Dermis microvascular lymphatic vessel endothelial cell (primary cell): ENCODE data around the gene RBP2. TPM values are rescaled to one million over a fixed set of nuclear protein-coding genes. Genes with fewer than 3 reads are reported as not detected.

Experiments
- DNase-seq, 2 donors: peaks; one replicate each; pipeline versions ENCODE4 v3.0.0 to v3.0.0-alpha.2; 2010; ENCODE audit warnings: low read depth in 2 of 2
- total RNA-seq: library from RNA; depleted of rRNA; stranded (reverse); fragments of >200 nt; gene quantifications from 2 replicates; pipeline ENCODE4 v1.2.1, GENCODE V29; 2014

The RBP2 gene
- total RNA-seq, result not detected in 2 replicates

DNA sequence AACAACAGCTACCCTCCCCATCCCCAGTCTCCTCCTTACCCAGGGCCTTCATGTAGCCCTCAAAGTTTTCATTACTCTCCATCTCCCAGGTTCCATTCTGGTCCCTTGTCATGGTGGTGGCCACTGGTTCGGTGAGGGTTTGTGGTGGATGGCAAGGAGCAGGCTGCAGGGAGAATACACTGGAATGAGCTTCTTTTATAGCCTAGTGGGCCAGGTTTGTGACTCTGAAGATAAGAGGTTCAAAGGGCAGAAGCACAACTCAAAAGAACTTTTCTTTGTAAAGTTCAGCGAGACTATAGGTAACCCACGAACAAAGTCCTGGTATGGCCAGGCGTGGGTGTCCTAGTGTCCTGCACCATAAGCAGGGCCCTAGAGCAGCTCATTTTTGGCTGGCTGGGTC lies at the start of gene RBP2:
Gene RBP2 (minus strand): TSS at position 169 of the 400 bp plus-strand sequence. CDS start 57 bp downstream, at position 112.
- DNase-seq, result no peak

DNA sequence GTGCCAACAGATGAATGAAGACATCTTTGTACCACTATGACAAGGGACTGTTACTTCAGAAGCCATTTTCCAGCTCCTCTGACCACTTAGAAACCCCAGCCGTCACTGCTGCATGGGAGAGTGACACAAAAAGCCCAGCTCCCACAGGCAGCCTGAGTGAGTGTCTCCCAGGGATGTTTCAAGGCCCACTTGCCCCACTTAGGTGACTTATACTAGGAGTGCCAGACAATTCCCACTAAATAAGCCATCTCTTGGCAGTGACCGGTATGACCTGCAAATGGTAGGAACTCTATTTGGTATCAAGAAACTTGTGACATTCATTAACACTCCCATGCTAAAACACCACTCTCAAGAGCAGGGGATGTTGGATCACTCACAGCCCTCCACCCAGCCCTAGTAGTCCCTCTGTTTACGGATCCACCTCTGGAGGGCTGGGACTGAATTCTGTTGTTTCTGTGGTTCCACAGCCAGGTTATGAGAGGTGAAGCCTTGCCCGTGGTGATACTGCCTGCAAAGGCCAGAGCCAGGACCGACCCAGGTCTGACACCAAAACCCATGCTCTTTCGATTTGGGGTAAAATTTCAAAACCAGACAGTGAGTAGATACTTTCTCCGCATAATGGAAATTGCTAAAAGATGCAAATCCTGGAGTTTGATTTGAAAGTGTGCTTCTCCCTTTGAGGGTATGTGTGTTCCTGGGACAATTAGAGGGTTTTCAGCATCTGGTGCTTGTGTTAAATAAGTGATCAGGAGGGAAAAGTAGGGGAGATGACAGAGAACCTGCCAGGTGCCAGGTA lies 48.7 kb upstream of the RBP2 start:
- no peak for DNase-seq

DNA sequence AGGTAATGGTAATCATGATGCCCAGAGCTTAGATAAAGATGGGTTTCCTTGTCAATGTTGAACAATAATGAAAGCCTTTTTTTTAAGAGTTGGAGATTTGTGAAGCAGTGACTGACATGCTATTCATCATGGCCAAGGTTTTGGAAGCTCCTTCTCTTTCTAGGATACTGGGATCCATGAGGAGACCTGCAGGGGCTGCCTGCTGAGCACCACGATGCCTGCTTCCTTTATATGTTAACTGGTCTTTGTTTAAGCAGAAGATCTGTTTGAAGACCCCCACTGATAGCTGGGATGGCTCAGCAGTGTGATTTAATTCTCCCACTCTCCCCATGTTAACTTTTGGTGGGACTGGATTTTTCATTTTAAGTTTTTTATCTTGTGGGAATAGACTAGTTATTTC lies 47.4 kb upstream of the RBP2 start:
- no peak for DNase-seq

DNA sequence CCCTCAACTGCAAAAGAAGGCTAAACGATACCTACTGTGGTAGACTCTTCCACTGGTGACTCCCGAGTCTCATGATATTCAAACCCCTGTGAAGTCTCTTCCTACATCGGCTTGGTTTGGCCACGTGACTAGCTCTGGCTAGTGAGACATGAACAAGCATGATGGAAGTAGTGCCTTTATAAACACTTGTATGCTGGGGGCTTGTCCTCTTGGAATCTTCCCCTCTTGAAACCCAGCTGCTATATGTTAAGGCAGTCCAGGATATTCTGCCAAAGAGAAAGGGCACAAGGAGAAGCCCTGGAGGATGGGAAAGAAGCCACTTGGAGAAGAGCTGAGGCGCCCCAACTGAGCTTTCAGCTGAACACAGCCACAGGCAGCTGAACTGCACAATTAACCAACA lies 46.9 kb upstream of the RBP2 start:
- no peak for DNase-seq

DNA sequence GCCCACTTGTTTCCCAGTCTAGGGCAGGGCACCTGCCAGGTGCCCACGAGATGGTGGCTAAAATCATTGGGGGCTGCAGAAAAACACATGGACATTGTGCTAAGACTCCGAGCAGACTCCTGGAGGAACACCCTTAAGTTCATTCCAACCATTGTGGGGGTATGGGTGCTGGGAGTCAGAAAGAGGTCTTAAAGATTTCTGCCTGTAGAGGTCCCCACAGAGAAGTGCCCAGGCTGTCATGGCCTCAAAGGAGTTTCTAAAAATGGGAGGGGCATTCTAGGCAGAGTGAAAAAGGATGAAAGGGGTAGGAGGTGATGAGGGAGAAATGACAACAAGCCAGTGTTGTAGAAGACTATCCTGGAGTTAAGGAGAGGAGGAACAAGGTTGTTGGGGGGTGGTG lies 46.1 kb upstream of the RBP2 start:
- DNase-seq, result no peak

DNA sequence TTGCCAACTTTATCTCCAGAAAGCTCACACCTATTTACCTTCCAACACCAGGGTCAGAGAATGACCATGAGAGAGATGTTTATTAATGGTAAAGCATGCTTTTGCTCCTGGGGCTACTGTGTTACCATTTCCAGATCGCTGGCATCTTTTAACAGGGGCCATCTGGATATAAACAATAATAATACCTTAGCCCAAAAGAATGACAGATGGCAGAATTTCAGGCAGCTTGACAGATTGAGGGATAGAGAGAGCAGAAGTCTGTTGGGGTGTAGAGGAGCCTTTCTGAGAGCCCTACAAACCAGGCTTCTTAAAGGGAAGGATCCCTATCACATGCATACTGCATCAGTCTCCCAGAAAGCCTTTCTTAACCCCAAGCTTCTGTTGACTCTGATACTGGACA lies 45.5 kb upstream of the RBP2 start:
- no peak for DNase-seq

DNA sequence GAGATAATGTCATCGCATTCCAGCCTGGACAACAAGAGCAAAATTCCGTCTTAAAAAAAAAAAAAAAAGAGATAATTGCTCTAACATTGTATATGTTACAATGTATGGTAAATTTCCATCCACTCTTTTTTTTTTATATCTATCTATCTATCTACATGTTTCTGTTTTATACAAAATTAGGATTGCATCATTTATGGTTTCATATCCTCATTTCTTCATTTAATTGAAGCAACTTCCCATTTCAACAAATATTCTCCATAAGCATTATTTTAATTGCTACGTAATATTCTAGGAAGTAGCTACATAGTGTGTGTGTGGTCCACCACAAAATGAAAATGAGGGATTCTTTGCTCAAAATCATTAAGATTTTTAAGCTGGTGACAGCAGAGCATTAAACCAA lies 44.8 kb upstream of the RBP2 start:
- no peak for DNase-seq

DNA sequence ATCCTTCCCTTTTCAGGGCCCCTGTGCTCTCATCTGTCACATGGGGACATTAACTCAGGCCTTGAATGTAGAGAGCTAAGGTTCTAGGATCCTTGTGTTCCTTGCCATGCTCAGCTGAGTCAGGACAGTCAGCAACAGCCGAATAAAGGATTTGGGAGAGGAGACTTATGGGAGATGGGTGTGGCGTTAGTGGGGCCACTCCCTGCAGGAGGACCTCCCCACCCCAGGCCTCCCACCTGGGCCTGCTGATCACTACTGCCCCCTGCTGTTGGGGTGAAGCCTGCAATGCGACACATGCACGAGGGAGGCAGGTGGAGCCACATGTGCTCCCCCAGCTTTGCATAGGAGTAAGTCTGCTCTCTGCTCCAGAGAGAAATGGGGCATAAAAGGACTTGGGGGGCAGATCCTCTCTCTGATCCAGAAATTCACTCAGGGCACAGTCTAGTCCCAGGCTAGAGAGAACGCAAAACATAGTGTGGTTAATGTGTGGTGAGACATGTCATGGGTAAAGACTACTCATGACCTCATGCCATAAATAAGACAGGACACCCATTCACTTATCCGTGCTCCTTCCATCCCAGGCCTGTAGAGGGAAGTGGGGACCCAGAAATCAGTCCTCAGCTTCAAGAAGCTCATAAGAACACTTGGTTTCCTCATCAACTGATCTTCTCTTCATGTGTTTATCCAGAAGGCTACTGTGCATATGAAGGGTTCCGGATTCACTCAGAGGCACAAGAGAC lies 43.9 kb upstream of the RBP2 start:
- DNase-seq, result no peak

DNA sequence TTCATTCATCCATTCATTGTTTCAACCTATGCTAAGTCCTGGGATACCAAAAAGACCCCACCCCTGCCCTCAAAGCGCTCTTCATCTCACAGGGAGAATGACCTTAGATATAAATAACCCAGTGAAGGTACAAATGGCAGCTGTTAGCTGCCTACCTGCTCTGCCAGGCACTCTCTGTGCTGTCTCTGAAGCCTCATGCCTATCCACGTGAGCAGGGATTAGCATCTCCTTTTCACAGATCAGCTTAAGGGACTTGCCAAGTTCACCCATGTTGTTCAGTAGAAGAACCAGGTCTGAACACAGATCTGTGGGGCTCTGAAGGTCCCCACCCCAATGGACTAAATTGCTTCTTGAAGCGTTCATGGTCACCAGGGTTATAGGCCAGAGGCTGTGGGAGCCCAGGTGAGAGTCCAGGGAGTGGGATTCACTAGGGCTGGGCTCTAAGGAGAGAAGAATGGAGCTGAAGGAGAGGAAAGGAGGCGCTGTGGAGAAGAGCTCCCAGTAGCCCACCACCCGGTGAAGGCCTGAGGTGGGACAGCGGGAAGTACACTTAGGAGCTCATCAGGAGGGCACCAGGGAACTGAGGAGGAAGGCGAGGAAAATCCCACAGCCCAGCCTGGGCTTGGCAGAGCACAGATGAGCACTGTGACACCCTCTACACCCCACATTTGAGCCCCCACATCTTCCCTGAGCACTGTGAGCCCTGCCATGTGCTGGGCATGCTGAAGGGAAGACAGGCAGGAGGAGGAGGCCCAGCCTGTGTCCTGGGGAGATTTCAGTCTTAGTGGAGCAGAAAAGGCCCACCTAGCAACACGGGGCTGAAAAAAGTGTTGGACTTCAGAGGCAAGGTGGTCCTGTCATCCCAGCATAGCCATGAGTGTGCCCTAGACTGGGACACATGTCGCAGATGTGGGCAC lies 42.9 kb upstream of the RBP2 start:
- no peak for DNase-seq

DNA sequence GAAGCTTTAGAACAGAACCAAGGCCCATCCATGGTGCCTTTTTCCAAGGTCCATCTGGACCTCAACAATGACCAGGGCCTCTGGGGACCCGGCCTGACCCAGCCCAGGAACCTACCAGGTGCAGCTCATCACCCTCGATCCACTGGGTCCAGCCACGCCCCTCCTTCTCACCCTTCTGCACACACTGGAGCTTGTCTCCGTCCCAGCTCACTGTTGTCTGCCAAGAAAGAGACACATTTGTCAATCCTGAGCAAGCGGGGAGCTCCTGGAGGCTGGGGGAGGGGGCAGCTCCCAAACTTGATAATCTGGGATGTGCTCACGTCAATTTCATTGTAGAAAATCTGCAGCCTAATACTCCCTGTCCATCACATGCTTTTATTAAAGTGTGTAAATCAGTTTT lies 42.0 kb upstream of the RBP2 start:
- no peak for DNase-seq

DNA sequence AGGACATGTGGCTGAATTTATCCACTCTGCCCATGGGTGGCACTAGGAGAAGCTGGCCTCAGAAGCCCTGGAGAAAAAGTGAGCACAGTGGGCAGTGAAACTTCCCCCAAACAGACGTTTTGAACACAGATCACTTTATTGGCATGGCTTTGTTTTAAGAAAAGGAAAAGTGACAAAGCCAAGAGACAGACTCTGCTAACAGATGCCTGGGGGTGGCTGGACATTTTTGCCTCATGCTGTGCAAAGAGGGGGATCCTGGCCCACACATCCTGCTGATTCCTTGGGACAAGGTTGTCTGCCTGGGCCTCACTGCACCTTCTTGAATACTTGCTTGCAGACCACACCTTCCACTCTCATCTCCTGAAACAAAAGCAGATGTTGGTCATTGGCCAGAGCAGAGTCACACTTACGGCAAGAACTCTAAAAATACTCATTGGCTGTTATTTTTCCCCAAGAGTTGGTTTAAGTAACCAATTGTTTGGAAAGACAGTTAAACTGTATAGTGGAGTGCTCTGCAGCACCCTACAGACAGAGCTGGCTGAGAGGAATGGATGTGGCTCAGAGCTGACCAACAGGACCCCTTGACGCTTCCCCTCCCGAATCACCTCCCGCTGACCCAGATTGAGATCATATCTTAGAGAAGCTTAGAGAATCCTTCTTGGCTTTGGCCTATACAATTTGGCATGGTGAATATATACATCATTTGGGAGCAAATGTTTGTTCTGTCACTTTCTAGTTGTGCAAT lies 41.2 kb upstream of the RBP2 start:
- DNase-seq, result no peak

DNA sequence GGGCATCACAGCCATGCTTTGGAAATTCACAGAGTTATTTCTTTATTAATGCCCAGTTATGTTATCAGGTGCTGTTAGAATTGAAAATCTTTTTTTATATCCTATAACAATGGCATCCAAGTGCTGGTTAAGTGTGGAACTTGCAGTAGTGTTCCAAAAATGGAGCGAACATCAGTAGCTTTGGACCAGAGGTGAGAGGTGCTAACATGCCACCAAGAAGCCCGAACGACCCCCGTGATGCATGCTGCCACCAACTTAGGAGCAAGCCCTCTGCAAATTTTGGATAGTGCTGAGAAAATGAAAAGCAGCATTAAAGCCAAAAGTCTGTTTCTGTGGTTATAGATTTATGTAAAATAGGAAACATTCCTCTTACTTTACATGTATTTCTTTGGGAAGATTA lies 38.4 kb upstream of the RBP2 start:
- DNase-seq, result no peak

DNA sequence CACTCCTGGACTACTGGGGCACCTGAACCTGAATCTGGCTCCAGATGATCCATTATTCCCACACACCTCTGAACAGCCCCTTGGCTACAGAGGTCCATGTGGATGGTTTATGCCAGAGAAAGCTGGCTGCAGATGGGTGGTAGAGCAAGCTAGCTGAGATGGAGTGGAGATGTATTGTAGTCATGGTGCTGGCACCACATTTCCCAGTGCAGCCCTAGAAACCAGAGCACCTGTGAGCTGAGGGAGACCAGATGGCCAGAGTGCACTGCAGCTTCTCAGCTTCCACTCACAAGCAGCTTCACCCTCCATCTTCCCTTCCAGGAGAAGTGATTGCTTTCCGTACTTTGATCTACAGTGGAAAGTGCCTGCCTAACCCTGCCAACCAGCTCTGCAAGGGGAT lies 33.3 kb upstream of the RBP2 start:
- DNase-seq, result no peak

DNA sequence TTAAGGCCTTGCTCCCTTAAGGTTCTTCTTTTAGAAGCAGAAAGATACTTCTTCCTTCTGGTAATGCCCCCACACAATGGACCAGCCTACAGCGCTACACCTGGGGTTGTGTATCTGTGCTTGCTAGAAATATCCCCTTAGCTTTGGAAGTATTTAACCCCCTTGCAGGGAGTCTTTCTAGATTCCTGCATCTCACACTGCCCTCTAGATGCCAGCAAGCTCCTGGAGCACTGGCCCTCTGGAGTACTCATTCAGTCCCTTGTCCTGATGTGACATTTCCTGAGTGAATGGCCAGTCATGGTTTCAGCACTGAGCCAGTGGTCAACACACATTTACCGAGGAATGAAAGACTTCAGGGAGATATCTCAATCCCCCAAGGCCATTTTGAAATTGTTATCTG lies 30.4 kb upstream of the RBP2 start:
- DNase-seq, result no peak

DNA sequence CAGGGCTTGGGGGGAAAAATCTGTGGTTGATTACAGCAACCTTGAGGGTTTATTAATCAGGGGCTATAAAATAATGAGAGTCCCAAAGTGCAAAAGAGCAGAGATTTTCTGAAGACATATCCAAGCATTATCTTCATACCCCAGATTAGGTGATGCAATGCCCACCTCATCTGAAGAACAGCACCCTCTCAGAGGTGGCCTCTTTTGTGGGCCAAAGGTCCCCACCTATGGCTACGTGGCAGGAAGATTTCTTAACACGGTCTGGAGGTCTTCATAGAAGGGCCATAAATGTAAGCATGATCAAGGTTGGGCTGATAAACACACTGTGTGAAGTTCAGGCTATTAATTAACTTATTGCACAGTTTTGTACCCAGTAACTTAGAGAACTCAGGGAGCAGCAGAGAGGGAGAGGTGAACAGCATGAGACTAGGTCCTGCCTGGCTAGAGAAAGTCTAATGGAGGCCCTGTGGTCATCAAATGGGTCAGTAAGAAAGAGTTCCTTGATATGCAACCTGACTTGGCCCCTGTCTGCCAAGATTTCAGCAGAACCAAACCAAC lies 29.6 kb upstream of the RBP2 start:
- DNase-seq, result no peak

DNA sequence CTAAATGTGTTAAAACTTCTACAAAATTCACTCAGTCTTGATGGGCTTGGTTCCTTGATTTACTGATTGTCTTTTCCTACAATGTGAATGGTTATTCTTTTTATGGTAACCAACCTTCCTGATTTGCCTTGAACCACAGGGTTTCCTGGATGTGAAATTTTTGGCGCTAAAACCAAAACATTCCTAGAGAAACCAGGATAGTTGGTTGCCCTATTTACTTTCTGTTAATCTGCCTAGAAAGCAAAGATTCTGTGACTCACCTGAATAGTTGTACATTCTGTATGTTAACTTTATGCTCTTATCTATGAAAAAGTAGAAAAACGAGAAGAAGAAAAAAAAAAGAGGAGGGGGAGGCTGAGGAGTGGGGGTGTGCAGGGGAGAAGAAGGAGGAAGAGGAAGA lies 23.2 kb upstream of the RBP2 start:
- no peak for DNase-seq

DNA sequence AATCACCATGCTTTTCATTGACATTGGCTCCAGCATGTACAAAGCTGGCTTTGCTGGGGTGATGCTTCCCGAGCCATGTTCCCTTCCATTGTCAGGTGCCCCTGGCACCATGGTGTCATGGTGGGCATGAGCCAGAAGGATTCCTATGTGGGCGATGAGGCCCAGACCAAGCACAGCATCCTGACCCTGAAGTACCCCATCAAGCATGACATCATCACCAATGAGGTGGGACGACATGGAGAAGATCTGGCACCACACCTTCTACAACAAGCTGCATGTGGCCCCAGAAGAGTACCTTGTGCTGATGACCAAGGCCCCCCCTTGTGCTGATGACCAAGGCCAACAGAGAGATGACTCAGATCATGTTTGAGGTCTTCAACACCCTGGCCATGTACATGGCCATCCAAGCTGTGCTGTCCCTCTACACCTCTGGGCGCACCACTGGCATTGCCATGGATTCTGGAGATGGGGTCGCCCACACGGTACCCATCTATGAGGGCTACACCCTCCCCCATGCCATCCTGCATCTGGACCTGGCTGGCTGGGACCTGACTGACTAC lies 17.6 kb upstream of the RBP2 start:
- DNase-seq, result no peak

DNA sequence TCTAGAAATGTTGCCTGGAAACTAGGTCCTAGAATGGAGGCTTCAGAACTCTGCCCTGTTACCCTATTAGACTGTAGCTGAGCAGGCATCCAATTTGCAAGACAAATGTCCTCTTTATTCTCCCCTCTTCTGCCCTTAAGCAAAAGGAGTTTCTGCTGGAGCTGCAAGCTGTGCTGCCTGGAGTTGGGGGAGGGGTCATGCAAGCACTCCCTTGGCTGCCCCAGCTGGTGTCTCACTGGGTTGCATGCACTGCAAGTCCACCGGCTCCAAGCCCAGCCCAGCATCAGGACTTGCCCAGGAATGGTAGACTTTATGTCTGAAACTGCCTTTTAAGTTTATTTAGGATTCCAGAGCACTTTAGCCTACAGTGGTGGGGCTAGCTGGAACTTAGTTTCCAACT lies 15.7 kb upstream of the RBP2 start:
- no peak for DNase-seq

DNA sequence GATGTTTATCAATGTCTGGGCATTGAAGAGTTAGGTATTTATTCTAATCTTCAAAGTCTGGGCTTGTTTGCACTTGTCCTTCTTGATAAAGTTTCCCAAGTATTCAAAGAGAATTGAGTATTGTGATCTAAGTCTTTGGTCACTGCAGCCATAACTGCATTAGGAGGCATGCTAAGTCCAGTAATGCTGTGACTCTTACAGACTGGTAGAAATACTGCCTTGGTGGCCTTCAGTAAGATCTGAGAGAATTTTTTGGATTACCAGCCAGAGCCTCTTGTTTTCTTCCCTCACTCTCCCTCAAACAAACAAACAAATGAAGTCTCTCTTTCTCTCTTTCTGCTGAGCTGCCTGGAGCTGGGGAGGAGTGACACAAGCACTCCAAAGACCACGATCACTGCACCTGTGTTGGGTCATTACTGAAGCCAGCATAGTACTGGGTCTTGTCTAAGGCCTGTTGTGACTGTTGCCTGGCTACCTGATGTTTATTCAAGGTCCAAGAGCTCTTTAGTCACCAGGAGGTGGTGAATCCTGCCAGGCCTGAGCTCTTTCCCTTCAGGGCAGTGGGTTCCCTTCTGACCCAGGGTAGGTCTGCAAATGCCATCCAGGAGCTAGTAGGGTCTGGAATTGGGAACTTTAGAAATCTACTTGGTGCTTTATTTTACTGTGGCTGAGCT lies 14.8 kb upstream of the RBP2 start:
- DNase-seq, result no peak

DNA sequence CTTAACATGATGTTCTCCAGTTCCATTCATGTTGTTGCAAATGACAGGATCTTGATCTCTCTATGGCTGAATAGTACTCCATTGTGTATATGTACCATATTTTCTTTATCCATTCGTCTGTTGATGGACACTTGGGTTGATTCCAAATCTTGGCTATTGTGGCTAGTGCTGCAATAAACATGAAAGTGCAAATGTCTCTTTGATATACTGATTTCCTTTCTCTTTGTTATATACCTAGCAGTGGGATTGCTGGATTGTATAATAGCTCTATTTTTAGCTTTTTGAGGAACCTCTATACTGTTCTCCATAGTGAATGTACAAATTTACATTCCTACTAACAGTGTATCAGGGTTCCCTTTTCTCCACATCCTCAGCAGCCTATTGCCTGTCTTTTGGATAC lies 5.9 kb upstream of the RBP2 start:
- DNase-seq, result no peak
